Left renal cortex interstitium (tissue), 4 donors: ENCODE data around the gene HTATIP2. TPM values are rescaled to one million over a fixed set of nuclear protein-coding genes. Genes with fewer than 3 reads are reported as not detected.

Source experiments
- polyA plus RNA-seq, 4 donors: library from polyadenylated mRNA; unstranded; fragments of 120-200 nt; gene quantifications; one replicate each; pipeline ENCODE4 v1.2.1, GENCODE V29; 2013; ENCODE audit not compliant: insufficient read length in 4 of 4

Gene HTATIP2
- polyA plus RNA-seq, 4 donors, result 2.7 to 4.5 (median 3.9) TPM

Other genes with a start within 250 kb of the HTATIP2 start
- not detected for gene DBX1, start 203.2 kb upstream of the HTATIP2 start, polyA plus RNA-seq
- gene PRMT3, start 24.0 kb downstream of the HTATIP2 start, polyA plus RNA-seq, result 10 to 100 TPM; 15.6 to 18.4 (median 17.5) TPM
- under 1 TPM; 0.11 to 0.35 (median 0.18) TPM for gene SLC6A5, start 235.9 kb downstream of the HTATIP2 start, polyA plus RNA-seq